DOHH2 (cell line): ENCODE results near the gene SMOC2.

ENCODE experiments used
- EZH2phosphoT487 ChIP-seq: fragments of 200-600 bp; sonication (generic); IDR thresholded peaks from 2 replicates; pipeline ENCODE4 v1.6.1; 2017; ENCODE audit warnings: borderline replicate concordance, mild to moderate bottlenecking, antibody characterized with exemption, low read length, moderate library complexity, mixed read lengths
- TF ChIP-seq, protein P1 (sequence below): fragments of 200-600 bp; sonication (generic); IDR thresholded peaks from one replicate; pipeline ENCODE4 v1.5.1; 2014; ENCODE audit warnings: antibody characterized with exemption, mild to moderate bottlenecking, low read depth, low read length; ENCODE audit not compliant: poor library complexity, severe bottlenecking

DNA sequence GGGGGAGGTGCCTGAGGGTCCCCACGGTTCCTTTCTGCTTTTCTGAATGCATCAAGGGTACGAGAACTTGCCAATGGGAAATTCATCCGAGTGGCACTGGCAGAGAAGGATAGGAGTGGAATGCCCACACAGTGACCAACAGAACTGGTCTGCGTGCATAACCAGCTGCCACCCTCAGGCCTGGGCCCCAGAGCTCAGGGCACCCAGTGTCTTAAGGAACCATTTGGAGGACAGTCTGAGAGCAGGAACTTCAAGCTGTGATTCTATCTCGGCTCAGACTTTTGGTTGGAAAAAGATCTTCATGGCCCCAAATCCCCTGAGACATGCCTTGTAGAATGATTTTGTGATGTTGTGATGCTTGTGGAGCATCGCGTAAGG is 226.4 kb downstream of the SMOC2 start:
- TF ChIP-seq, protein P1, sequence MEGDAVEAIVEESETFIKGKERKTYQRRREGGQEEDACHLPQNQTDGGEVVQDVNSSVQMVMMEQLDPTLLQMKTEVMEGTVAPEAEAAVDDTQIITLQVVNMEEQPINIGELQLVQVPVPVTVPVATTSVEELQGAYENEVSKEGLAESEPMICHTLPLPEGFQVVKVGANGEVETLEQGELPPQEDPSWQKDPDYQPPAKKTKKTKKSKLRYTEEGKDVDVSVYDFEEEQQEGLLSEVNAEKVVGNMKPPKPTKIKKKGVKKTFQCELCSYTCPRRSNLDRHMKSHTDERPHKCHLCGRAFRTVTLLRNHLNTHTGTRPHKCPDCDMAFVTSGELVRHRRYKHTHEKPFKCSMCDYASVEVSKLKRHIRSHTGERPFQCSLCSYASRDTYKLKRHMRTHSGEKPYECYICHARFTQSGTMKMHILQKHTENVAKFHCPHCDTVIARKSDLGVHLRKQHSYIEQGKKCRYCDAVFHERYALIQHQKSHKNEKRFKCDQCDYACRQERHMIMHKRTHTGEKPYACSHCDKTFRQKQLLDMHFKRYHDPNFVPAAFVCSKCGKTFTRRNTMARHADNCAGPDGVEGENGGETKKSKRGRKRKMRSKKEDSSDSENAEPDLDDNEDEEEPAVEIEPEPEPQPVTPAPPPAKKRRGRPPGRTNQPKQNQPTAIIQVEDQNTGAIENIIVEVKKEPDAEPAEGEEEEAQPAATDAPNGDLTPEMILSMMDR: no peak
- TF ChIP-seq EZH2phosphoT487: no peak
